KOPT-K1 (cell line): ENCODE results near the gene TSTD2.

Experiments
- H3K27ac ChIP-seq: fragments of 200-600 bp; sonication (generic); 2 replicates; pipeline ENCODE4 v1.5.1; 2016; ENCODE audit warnings: antibody characterized with exemption, mild to moderate bottlenecking, low read depth, low read length; ENCODE audit not compliant: poor library complexity, severe bottlenecking
- H3K36me3 ChIP-seq: fragments of 200-600 bp; sonication (generic); 2 replicates; pipeline ENCODE4 v1.5.1; 2017; ENCODE audit warnings: antibody characterized with exemption, mild to moderate bottlenecking, low read length, moderate library complexity; ENCODE audit not compliant: insufficient read depth
- H3K9me3 ChIP-seq: fragments of 200-600 bp; sonication (generic); 2 replicates; pipeline ENCODE4 v1.5.1; 2017; ENCODE audit warnings: antibody characterized with exemption, low read length, mild to moderate bottlenecking; ENCODE audit not compliant: insufficient read depth, poor library complexity, severe bottlenecking

Gene TSTD2

DNA sequence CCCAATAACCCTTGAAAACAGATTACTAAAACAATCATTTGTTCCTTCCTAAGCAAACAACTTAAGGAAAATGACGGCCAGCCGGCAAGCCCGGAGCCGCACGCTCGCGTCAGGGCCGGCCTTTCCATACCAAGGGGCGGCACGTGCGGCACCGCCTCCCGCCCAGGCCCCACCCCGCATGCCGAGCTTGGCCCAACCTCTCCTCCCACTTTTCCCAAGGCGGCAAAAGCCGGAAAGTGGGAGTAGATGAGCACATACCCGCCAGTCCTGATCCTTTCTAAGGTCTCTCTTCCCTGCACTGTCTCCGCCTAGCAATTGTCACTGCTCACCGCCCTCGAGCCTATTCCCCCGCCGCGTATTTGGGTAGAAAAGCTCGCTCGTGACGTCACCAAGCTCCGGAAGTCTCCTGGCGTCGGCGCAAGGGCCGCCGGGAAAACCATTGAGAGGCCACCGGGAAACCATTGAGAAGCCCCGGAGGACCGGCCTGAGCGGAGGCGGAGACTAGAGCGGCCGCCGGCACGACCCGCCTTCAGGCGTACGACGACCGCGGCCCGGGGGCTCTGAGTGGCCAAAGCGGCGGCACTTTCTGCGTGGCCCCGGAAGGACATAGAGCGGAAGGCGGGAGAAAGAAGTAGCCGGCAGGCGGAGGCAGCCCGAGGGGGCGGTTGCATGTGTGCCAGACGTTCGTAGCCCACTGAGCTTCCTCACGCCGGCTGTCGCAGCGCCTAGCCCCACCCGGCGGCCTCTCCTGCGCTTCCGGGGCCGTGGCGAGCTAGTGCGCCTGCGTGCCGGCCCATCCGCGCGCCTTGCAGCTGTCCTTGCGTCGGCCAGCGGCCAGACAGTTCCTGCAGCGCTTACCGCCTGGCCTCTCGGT is at the start of gene TSTD2, which contains the start of gene NCBP1:
Gene TSTD2 (minus strand): TSS at position 384 of the 874 bp plus-strand sequence. CDS start 5,806 bp downstream, outside the sequence.
Gene NCBP1 (plus strand): TSS at position 837 of the 874 bp plus-strand sequence. CDS start 61 bp downstream, outside the sequence.
- peak within 1 kb of the TSS; percentile 87 for H3K27ac ChIP-seq
- peaks cover 16% of the 10 kb centered on the region for H3K36me3 ChIP-seq
- no peaks in the 10 kb centered on the region for H3K9me3 ChIP-seq

- H3K9me3 ChIP-seq: no peaks in the 10 kb centered on the region
- H3K36me3 ChIP-seq: peaks cover 98% of the 10 kb centered on the region
- H3K27ac ChIP-seq: no peak overlapping the region
Measured at GRCh38 chr9:97682242-97682641, 49.1 kb upstream of the TSTD2 start.

- Histone ChIP-seq H3K36me3 (peaks cover 100% of the 10 kb centered on the region), H3K9me3 (no peaks in the 10 kb centered on the region), H3K27ac (no peak overlapping the region)
Measured at GRCh38 chr9:97675655-97676054, 42.5 kb upstream of the TSTD2 start.

DNA sequence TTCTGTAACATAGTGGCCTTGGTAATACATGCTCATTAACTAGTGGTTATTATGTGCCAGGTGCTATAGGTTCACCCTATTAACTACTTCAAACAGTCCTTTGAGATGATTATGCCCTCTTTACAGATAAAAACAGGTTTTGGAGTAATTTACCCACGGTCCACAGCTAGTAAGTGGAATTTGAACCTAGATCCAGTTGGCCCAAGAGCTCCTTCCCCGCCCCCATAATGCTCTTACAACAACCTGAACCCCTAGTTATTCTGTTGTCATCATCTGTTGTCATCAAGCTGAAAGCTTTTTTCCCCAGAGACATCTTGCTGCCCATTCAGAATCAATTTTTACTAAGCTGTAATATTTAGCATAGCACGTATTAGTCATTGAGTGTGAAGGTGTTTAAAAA is 40.8 kb upstream of the TSTD2 start:
- Histone ChIP-seq H3K9me3 (no peaks in the 10 kb centered on the region), H3K36me3 (peaks cover 100% of the 10 kb centered on the region), H3K27ac (no peak overlapping the region)

DNA sequence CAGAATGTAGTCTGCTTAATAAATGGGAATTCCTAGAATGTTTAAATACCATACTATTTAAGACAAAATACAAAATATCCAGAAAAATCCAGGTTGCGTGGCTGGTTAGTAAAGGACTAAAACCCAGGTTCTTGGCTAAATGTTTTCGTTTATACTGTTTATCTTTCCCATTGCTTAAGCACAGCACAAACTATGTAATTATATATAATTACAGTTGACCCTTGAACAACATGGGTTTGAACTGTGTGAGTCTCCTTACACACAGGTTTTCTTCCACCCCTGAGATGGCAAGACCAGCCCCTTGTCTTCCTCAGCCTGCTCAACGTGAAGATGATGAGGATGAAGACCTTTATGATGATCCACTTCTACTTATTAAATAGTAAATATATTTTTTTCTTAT is 39.2 kb upstream of the TSTD2 start:
- peaks cover 100% of the 10 kb centered on the region for H3K36me3 ChIP-seq
- H3K9me3 ChIP-seq: no peaks in the 10 kb centered on the region
- H3K27ac ChIP-seq: no peak overlapping the region

DNA sequence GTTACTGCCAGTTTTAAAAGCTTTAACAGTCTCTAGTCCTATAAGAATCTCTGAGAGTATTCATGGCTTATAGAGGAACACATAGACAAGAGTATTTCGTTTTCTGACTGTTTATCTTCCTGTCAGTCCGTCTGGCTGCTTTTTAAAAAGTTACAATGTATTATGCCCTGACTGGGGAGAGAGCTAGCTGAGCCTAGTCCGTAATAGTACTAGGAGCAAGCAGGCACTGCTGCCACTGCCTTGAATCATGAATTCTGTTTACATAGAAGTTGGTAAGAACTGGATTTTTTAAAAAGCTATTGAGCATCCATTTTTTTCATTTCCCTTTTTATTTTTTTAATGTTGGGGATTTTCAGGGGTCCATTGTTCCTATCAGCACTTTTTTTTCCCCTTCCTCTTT is 37.4 kb upstream of the TSTD2 start:
- Histone ChIP-seq H3K36me3 (peaks cover 100% of the 10 kb centered on the region), H3K9me3 (no peaks in the 10 kb centered on the region), H3K27ac (no peak overlapping the region)

DNA sequence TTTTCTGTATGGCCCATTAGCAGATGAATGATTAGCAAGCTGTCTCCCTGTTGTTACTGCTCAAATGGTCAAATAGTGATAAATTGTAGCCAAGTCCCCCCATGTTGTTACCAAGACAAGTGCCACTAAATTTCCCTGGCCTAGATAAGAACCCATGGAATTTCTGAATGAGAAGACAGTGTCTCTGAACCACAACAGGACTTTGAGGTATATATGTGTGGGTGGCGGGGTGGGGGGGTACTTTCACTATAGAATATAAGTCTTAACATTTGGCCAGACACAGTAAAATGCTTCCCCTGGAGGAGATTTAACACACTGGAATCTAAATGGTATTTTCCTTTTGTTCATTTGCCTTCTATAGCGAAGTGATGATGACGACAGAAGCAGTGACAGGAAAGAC is 35.3 kb upstream of the TSTD2 start:
- Histone ChIP-seq H3K36me3 (peaks cover 100% of the 10 kb centered on the region), H3K9me3 (no peaks in the 10 kb centered on the region), H3K27ac (no peak overlapping the region)

DNA sequence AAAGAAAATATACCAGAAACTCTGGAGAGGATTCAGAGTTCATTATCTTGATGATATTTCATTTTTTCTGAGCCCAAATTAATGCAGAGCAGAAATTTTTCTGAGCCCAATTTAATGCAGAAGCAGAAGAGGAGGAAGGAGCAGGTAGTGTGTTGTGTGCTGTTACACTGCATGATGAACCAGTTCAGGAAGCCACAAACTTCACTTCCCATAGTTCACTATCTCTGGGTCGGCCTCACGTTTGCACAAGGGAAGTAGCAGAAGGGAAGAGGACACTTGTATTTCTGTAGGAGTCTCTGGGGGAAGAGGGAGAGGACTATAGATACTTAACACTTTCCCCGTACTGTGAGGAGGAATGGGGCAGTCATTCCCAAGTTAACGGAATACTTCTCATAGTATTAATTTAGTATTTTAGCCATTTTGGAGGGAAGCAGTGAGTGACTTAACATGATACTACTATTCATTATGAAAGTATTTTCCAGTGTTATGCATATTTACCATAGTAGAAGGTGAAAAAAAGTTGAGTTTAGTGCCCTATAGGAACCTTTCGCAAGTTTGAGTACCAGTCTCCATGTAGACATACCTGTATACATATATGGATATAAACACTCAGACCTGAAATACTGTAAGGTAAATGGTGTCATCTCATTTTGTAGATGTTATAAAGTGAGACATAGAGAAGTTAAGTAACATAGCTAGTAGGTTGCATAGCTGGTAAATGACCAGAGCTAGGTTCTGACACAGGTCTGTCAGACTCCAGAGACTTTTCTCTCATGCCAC is 33.9 kb upstream of the TSTD2 start:
- Histone ChIP-seq H3K36me3 (peaks cover 100% of the 10 kb centered on the region), H3K27ac (no peak overlapping the region), H3K9me3 (no peaks in the 10 kb centered on the region)

DNA sequence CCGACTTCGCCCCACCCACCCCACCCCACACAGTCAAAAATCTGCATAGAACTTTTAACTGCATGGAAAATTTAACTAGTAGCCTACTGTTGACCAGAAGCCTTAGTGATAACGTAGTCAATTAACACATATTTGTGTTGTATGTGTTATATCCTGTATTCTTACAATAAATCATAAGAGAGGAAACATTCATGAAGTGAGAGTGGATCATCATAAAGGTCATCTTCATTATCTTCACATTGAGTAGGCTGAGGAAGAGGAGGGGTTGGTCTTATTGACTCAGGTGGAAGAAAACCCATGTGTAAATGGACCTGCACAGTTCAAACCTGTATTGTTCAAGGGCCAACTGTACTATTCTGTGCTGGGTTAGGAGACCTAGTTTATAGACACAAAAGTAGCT is 32.6 kb upstream of the TSTD2 start:
- Histone ChIP-seq H3K9me3 (no peaks in the 10 kb centered on the region), H3K36me3 (peaks cover 100% of the 10 kb centered on the region), H3K27ac (no peak overlapping the region)

DNA sequence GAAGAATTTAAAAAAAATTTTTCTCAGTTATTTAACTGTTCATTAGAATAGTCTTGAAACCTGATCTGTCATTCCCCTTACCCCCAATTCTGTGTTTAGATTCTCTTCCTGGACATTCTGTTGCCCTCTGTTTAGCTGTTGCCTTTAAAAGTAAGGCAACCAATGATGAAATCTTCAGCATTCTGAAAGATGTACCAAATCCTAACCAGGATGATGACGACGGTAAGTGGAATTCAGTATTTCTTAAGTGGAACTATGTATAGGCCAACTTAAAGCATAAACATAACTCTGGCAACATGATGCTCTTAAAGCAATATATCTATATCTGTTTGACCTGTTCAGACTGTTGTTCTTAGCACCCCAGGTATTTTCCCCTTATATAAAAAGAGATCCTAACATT is 27.7 kb upstream of the TSTD2 start:
- Histone ChIP-seq H3K9me3 (no peaks in the 10 kb centered on the region), H3K36me3 (peaks cover 99% of the 10 kb centered on the region), H3K27ac (no peak overlapping the region)

DNA sequence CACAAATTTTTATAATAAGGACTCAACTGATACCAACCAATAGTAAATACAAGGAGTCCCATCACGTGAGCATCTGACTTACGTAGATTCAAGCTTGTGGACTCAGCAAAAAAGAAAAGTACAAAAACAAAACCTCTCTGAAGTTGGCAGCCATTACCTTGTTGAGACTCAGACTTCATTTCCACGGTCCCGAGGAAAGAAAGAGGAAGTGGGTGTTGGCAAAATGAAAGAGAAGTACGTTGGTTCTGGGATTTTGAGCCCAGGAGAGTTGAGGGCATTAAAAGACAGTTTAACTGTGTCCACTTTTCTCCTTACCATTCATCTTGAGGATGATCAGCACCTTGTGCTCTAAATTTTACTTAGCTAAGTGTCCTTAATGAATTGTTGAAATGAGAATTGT is 27.2 kb upstream of the TSTD2 start:
- Histone ChIP-seq H3K27ac (no peak overlapping the region), H3K9me3 (no peaks in the 10 kb centered on the region), H3K36me3 (peaks cover 99% of the 10 kb centered on the region)

- H3K9me3 ChIP-seq: no peaks in the 10 kb centered on the region
- no peak overlapping the region for H3K27ac ChIP-seq
- H3K36me3 ChIP-seq: peaks cover 99% of the 10 kb centered on the region
Measured at GRCh38 chr9:97659771-97660170, 26.6 kb upstream of the TSTD2 start.

DNA sequence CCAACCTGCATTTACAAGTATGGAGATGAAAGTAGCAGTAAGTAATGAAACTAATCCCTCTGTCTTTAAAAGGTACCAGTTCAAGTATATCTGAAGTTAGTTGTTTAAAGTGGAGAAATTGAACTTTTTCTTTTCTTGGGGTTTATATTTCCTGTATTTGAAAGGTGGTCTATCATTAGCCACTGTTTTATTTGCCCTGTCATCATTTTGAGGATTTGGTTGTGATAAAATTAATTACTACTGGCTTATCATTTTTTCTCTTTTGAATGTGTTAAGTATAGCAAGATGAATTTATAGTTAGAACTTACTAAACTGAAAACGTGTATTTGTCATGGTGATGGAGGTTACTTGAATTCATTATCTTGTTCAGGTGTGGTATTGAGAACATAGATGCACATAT is 25.5 kb upstream of the TSTD2 start:
- Histone ChIP-seq H3K36me3 (peaks cover 99% of the 10 kb centered on the region), H3K27ac (no peak overlapping the region), H3K9me3 (no peaks in the 10 kb centered on the region)

DNA sequence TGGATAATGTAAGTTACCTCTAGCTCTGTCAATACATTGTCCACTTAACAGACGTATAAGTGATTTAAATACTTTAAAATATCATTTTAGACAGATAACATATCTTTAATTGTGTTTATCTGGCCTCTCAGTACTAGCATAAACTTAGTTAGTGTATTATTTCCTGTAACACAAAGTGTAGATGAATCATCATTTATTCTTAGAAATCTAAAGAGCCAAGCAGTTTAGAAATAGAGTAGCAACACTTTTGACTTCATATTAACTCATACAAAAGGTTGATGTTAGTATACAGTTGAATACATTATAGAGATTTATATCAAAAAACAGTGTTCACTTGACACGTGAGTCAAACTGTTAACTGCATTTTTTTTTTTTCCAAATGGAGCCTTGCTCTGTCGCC is 18.5 kb upstream of the TSTD2 start:
- H3K36me3 ChIP-seq: peaks cover 100% of the 10 kb centered on the region
- no peaks in the 10 kb centered on the region for H3K9me3 ChIP-seq
- H3K27ac ChIP-seq: no peak overlapping the region

DNA sequence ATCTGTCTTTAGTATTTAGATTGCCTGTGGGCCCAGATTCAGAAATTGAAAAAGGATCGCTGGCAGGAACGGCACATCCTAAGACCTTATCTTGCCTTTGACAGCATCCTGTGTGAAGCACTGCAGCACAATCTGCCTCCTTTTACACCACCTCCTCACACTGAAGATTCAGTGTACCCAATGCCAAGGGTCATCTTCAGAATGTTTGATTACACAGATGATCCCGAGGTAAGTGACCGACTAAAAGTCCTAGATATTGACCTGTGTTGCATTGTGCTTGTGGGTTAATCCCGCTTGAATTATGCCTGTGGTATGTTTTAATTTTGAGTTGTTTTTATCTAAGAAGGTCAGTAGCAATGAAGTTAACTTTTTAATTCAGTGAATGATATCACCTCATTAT is 14.8 kb upstream of the TSTD2 start:
- H3K36me3 ChIP-seq: peaks cover 97% of the 10 kb centered on the region
- H3K27ac ChIP-seq: no peak overlapping the region
- H3K9me3 ChIP-seq: no peaks in the 10 kb centered on the region
